ENCODE data around the gene PPP1CA.
A peak's percentile ranks its signal among the peaks of the same experiment; 100 is the strongest.

The PPP1CA gene

GRCh38 chr11:67401495-67402191 is at the start of gene PPP1CA:
TSS of gene PPP1CA (minus strand) at chr11:67401858. CDS start at chr11:67401782, 76 bp downstream.
- peaks cover 48% of the 10 kb centered on the region for H3K4me1 Mint-ChIP-seq
- H3K9me3 Mint-ChIP-seq = no peaks in the 10 kb centered on the region
- H3K4me3 Mint-ChIP-seq = peak within 1 kb of the TSS; percentile 87
- H3K27me3 Mint-ChIP-seq = no peaks in the 10 kb centered on the region
- peak; percentile 80 to 89 for DNase-seq (ENCODE audit: low spot score in 2 of 2)
- no peak within 1 kb of the TSS for H3K27ac Mint-ChIP-seq (ENCODE audit: low read depth)
- ATAC-seq (replicated peaks; ENCODE audit: extremely low read depth, poor library complexity, severe bottlenecking) = peak; percentile 70
- H3K36me3 Mint-ChIP-seq (ENCODE audit: insufficient read depth) = peaks cover 50% of the 10 kb centered on the region

- no peak for ATAC-seq (replicated peaks; ENCODE audit: extremely low read depth, poor library complexity, severe bottlenecking)
- Mint-ChIP-seq H3K36me3 (ENCODE audit: insufficient read depth) (peaks cover 10% of the 10 kb centered on the region), H3K27ac (ENCODE audit: low read depth) (no peak overlapping the region), H3K9me3 (no peaks in the 10 kb centered on the region), H3K27me3 (no peaks in the 10 kb centered on the region), H3K4me3 (no peak overlapping the region), H3K4me1 (peaks cover 22% of the 10 kb centered on the region)
- no peak for DNase-seq (ENCODE audit: low spot score in 2 of 2)
These were observed 49.4 kb upstream of the PPP1CA start for GRCh38 chr11:67450796-67451657.

GRCh38 chr11:67449116-67449844 is 47.6 kb upstream of the PPP1CA start:
- Mint-ChIP-seq H3K27ac (ENCODE audit: low read depth) (peak overlapping the region; percentile 61), H3K4me1 (peaks cover 39% of the 10 kb centered on the region), H3K27me3 (no peaks in the 10 kb centered on the region), H3K36me3 (ENCODE audit: insufficient read depth) (peaks cover 11% of the 10 kb centered on the region), H3K4me3 (no peak overlapping the region), H3K9me3 (no peaks in the 10 kb centered on the region)
- DNase-seq (ENCODE audit: low spot score in 2 of 2) = no peak
- ATAC-seq (replicated peaks; ENCODE audit: extremely low read depth, poor library complexity, severe bottlenecking) = no peak

GRCh38 chr11:67448220-67448609 is 46.6 kb upstream of the PPP1CA start:
- peaks cover 40% of the 10 kb centered on the region for H3K4me1 Mint-ChIP-seq
- no peaks in the 10 kb centered on the region for H3K9me3 Mint-ChIP-seq
- ATAC-seq (replicated peaks; ENCODE audit: extremely low read depth, poor library complexity, severe bottlenecking) (no peak), DNase-seq (ENCODE audit: low spot score in 2 of 2) (no peak)
- no peaks in the 10 kb centered on the region for H3K27me3 Mint-ChIP-seq
- H3K27ac Mint-ChIP-seq (ENCODE audit: low read depth) = peak overlapping the region; percentile 97
- no peak overlapping the region for H3K4me3 Mint-ChIP-seq
- peaks cover 16% of the 10 kb centered on the region for H3K36me3 Mint-ChIP-seq (ENCODE audit: insufficient read depth)

- no peak for ATAC-seq (replicated peaks; ENCODE audit: extremely low read depth, poor library complexity, severe bottlenecking)
- H3K4me3 Mint-ChIP-seq = peak overlapping the region; percentile 77
- no peak for DNase-seq (ENCODE audit: low spot score in 2 of 2)
- H3K9me3 Mint-ChIP-seq = no peaks in the 10 kb centered on the region
- H3K27ac Mint-ChIP-seq (ENCODE audit: low read depth) = peak overlapping the region; percentile 97
- H3K4me1 Mint-ChIP-seq = peaks cover 54% of the 10 kb centered on the region
- no peaks in the 10 kb centered on the region for H3K27me3 Mint-ChIP-seq
- H3K36me3 Mint-ChIP-seq (ENCODE audit: insufficient read depth) = peaks cover 24% of the 10 kb centered on the region
These were observed 43.9 kb upstream of the PPP1CA start for GRCh38 chr11:67445515-67445914.

- Mint-ChIP-seq H3K4me3 (peak overlapping the region; percentile 68), H3K27ac (ENCODE audit: low read depth) (peak overlapping the region; percentile 97), H3K27me3 (no peaks in the 10 kb centered on the region), H3K4me1 (peaks cover 62% of the 10 kb centered on the region), H3K36me3 (ENCODE audit: insufficient read depth) (peaks cover 34% of the 10 kb centered on the region), H3K9me3 (no peaks in the 10 kb centered on the region)
- ATAC-seq (replicated peaks; ENCODE audit: extremely low read depth, poor library complexity, severe bottlenecking) = no peak
- no peak for DNase-seq (ENCODE audit: low spot score in 2 of 2)
These were observed 41.1 kb upstream of the PPP1CA start for GRCh38 chr11:67442504-67443404.

- Mint-ChIP-seq H3K27me3 (no peaks in the 10 kb centered on the region), H3K27ac (ENCODE audit: low read depth) (peak overlapping the region; percentile 97), H3K9me3 (no peaks in the 10 kb centered on the region), H3K36me3 (ENCODE audit: insufficient read depth) (peaks cover 41% of the 10 kb centered on the region), H3K4me3 (peak overlapping the region; percentile 68), H3K4me1 (peaks cover 56% of the 10 kb centered on the region)
- DNase-seq (ENCODE audit: low spot score in 2 of 2) (no peak), ATAC-seq (replicated peaks; ENCODE audit: extremely low read depth, poor library complexity, severe bottlenecking) (no peak)
These were observed 40.2 kb upstream of the PPP1CA start for GRCh38 chr11:67441731-67442351.

GRCh38 chr11:67441098-67441563 is 39.5 kb upstream of the PPP1CA start:
- no peaks in the 10 kb centered on the region for H3K9me3 Mint-ChIP-seq
- H3K4me3 Mint-ChIP-seq = no peak overlapping the region
- H3K4me1 Mint-ChIP-seq = peaks cover 58% of the 10 kb centered on the region

GRCh38 chr11:67440229-67441097 is 38.8 kb upstream of the PPP1CA start:
- Mint-ChIP-seq H3K4me3 (peak overlapping the region; percentile 96), H3K36me3 (ENCODE audit: insufficient read depth) (peaks cover 44% of the 10 kb centered on the region), H3K27ac (ENCODE audit: low read depth) (peak overlapping the region; percentile 97), H3K4me1 (peaks cover 57% of the 10 kb centered on the region), H3K9me3 (no peaks in the 10 kb centered on the region), H3K27me3 (no peaks in the 10 kb centered on the region)
- ATAC-seq (replicated peaks; ENCODE audit: extremely low read depth, poor library complexity, severe bottlenecking) = no peak
- no peak for DNase-seq (ENCODE audit: low spot score in 2 of 2)

More at GRCh38 chr11:67441098-67441563, 39.5 kb upstream of the PPP1CA start:
- Mint-ChIP-seq H3K27me3 (no peaks in the 10 kb centered on the region), H3K27ac (ENCODE audit: low read depth) (peak overlapping the region; percentile 97), H3K36me3 (ENCODE audit: insufficient read depth) (peaks cover 41% of the 10 kb centered on the region)
- ATAC-seq (replicated peaks; ENCODE audit: extremely low read depth, poor library complexity, severe bottlenecking) = no peak
- no peak for DNase-seq (ENCODE audit: low spot score in 2 of 2)

GRCh38 chr11:67439321-67440228 is 37.9 kb upstream of the PPP1CA start:
- Mint-ChIP-seq H3K27me3 (no peaks in the 10 kb centered on the region), H3K4me3 (peak overlapping the region; percentile 96), H3K36me3 (ENCODE audit: insufficient read depth) (peaks cover 50% of the 10 kb centered on the region), H3K9me3 (no peaks in the 10 kb centered on the region), H3K4me1 (peaks cover 52% of the 10 kb centered on the region), H3K27ac (ENCODE audit: low read depth) (peak overlapping the region; percentile 97)
- DNase-seq (ENCODE audit: low spot score in 2 of 2) (no peak), ATAC-seq (replicated peaks; ENCODE audit: extremely low read depth, poor library complexity, severe bottlenecking) (no peak)
